DMS53 (cell line): ENCODE measurements around the gene KLF16.

Experiments
- DNase-seq: peaks from one replicate; lab custom pipeline; 2025; lab: John Stamatoyannopoulos, UW

Gene KLF16

GRCh38 chr19:1843116-1843515, 20.3 kb downstream of the KLF16 start:
- DNase-seq = no peak

GRCh38 chr19:1841209-1841924, 22.0 kb downstream of the KLF16 start:
- no peak for DNase-seq

GRCh38 chr19:1840541-1841115, 22.8 kb downstream of the KLF16 start:
- DNase-seq = no peak

GRCh38 chr19:1839658-1840540, 23.5 kb downstream of the KLF16 start:
- DNase-seq = no peak

- peak; percentile 44 for DNase-seq
Measured at GRCh38 chr19:1837625-1838105, 25.7 kb downstream of the KLF16 start.

GRCh38 chr19:1837222-1837565, 26.2 kb downstream of the KLF16 start:
- no peak for DNase-seq

- DNase-seq = no peak
Measured at GRCh38 chr19:1836458-1837221, 26.7 kb downstream of the KLF16 start.

- DNase-seq = no peak
Measured at GRCh38 chr19:1833540-1833939, 29.8 kb downstream of the KLF16 start.

- no peak for DNase-seq
Measured at GRCh38 chr19:1832046-1832663, 31.2 kb downstream of the KLF16 start.

- no peak for DNase-seq
Measured at GRCh38 chr19:1830978-1831377, 32.4 kb downstream of the KLF16 start.

- no peak for DNase-seq
Measured at GRCh38 chr19:1830568-1830967, 32.8 kb downstream of the KLF16 start.

GRCh38 chr19:1829958-1830357, 33.4 kb downstream of the KLF16 start:
- DNase-seq = no peak

- DNase-seq = no peak
Measured at GRCh38 chr19:1828279-1829238, 34.8 kb downstream of the KLF16 start.

- DNase-seq = no peak
Measured at GRCh38 chr19:1827566-1828278, 35.7 kb downstream of the KLF16 start.

GRCh38 chr19:1826557-1827521, 36.5 kb downstream of the KLF16 start:
- peak; percentile 37 for DNase-seq

- DNase-seq = peak; percentile 77
Measured at GRCh38 chr19:1825909-1826556, 37.3 kb downstream of the KLF16 start.

GRCh38 chr19:1824252-1824622, 39.1 kb downstream of the KLF16 start:
- DNase-seq = no peak
